Left ventricle myocardium inferior (tissue), 1 donor: Measurements from ENCODE around the gene ZNF606. TPM values are rescaled to one million over a fixed set of nuclear protein-coding genes. Genes with fewer than 3 reads are reported as not detected.

Experiments
- DNase-seq: peaks from one replicate; pipeline ENCODE4 v3.0.0-alpha.2; 2020
- H3K27ac ChIP-seq: fragments of 200-600 bp; replicated peaks from 2 replicates; pipeline ENCODE4 v1.8.0; 2021
- H3K27me3 ChIP-seq: fragments of 200-600 bp; 2 replicates; pipeline ENCODE4 v1.8.0; 2021; ENCODE audit warnings: low read depth
- H3K36me3 ChIP-seq: fragments of 200-600 bp; 2 replicates; pipeline ENCODE4 v1.8.0; 2021
- H3K4me1 ChIP-seq: fragments of 200-600 bp; 2 replicates; pipeline ENCODE4 v1.8.0; 2021
- H3K4me3 ChIP-seq: fragments of 200-600 bp; 2 replicates; pipeline ENCODE4 v1.8.0; 2021; ENCODE audit warnings: mild to moderate bottlenecking, moderate library complexity
- H3K9me3 ChIP-seq: fragments of 200-600 bp; replicated peaks from 2 replicates; pipeline ENCODE4 v1.8.0; 2021
- intact Hi-C: fragments of 100-400 bp; cut with micrococcal nuclease; formaldehyde crosslinking; loops from one replicate; pipeline ENCODE4 v1.11.0; 2022
- total RNA-seq: library from RNA; stranded (reverse); fragmentation: NEBNext Ultra II Directional; extraction: Animal tissue kit (Norgen Biotek cat#: 25700); gene quantifications from one replicate; pipeline ENCODE4 v1.2.1, GENCODE V29; 2021
- TF ChIP-seq, protein P1 (sequence below): fragments of 200-600 bp; IDR thresholded peaks from 2 replicates; pipeline ENCODE4 v1.8.0; 2021; ENCODE audit warnings: antibody characterized with exemption, mild to moderate bottlenecking, borderline replicate concordance
- donor health status: DM: no; HTN: yes; CAD: no; lungs with severe emphysema.

ZNF606 gene
- total RNA-seq, 1 donor from 2014 or later: 13.7 TPM

DNA sequence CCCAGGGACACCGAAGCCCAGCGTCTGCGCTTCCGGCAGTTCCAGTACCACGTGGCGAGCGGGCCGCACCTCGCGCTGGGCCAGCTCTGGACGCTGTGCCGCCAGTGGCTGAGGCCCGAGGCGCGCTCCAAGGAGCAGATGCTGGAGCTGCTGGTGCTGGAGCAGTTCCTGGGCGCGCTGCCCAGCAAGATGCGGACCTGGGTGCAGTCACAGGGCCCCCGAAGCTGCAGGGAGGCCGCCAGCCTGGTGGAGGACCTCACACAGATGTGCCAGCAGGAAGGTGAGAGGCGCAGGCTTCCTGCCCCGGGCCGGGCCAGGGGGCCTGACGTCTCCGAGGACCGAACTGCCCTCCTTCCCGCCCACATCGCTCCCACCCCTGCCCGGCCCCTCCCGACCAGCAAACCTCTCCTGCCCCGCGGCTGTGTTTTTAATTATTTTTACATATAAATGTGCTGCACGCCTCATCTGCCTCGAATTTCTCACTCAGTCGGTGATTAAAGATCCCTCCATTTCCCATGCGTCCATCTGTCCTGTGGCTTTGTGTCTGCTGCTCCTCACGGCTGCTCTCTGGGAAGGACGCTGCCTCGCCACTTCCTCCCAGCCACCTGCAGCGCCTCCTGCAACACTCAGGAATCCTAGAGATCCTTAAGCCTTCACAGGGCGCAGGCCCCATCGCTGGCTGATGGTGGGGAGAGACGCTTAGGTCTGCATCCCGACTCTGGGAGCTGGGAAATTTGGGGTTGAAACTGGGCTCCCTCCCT lies 35.5 kb upstream of the ZNF606 start:
- H3K4me1 ChIP-seq: peaks cover 8% of the 10 kb centered on the region
- peaks cover 35% of the 10 kb centered on the region for H3K9me3 ChIP-seq
- H3K27ac ChIP-seq: no peak overlapping the region
- peak overlapping the region; percentile 9 for H3K4me3 ChIP-seq
- no peak for DNase-seq
- intact Hi-C loops: no loop called here
- peaks cover 8% of the 10 kb centered on the region for H3K27me3 ChIP-seq
- no peaks in the 10 kb centered on the region for H3K36me3 ChIP-seq
- TF ChIP-seq, protein P1, sequence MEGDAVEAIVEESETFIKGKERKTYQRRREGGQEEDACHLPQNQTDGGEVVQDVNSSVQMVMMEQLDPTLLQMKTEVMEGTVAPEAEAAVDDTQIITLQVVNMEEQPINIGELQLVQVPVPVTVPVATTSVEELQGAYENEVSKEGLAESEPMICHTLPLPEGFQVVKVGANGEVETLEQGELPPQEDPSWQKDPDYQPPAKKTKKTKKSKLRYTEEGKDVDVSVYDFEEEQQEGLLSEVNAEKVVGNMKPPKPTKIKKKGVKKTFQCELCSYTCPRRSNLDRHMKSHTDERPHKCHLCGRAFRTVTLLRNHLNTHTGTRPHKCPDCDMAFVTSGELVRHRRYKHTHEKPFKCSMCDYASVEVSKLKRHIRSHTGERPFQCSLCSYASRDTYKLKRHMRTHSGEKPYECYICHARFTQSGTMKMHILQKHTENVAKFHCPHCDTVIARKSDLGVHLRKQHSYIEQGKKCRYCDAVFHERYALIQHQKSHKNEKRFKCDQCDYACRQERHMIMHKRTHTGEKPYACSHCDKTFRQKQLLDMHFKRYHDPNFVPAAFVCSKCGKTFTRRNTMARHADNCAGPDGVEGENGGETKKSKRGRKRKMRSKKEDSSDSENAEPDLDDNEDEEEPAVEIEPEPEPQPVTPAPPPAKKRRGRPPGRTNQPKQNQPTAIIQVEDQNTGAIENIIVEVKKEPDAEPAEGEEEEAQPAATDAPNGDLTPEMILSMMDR: no peak

DNA sequence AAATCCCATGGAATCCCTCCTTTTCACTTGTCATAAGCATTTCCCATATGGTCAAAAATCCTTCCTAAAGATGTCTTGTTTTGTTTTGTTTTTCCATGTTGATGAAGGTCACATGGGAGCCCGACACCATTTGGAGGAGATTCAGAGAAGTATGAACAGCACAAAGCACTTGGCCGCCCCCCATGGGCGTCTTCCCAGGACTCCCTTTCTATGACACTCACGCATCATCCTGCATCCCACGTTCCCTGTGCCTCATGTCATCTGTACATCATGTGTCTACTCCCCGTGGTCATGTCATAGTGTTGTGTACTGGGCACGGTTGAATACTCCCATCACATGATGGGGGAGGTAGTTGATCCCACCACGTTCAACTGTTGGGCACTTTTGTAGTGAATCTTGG lies 33.2 kb upstream of the ZNF606 start:
- intact Hi-C loops: no loop called here
- Histone ChIP-seq H3K4me1 (peaks cover 8% of the 10 kb centered on the region), H3K27ac (no peak overlapping the region), H3K4me3 (no peak overlapping the region), H3K9me3 (peaks cover 13% of the 10 kb centered on the region), H3K36me3 (no peaks in the 10 kb centered on the region), H3K27me3 (peaks cover 8% of the 10 kb centered on the region)
- DNase-seq: no peak
- TF ChIP-seq, protein P1: no peak

DNA sequence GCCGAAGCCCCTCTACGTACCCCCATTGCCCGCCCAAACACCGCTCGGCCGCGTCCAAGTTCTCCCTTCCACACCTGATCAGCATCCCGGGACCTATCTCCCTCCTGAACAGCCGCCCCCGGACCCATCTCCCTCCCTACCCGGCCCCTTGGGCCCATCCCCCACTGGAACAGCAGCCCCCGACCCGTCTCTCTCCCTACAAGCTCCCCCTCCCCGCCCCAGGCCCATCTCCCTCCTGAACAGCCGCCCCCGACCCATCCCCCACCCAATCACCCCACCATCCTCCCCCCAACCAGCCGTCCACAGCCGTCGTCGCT lies 31.8 kb upstream of the ZNF606 start:
- intact Hi-C loops: no loop called here
- Histone ChIP-seq H3K4me3 (peak overlapping the region; percentile 70), H3K9me3 (no peaks in the 10 kb centered on the region), H3K4me1 (peaks cover 8% of the 10 kb centered on the region), H3K36me3 (no peaks in the 10 kb centered on the region), H3K27me3 (peaks cover 8% of the 10 kb centered on the region), H3K27ac (peak overlapping the region; percentile 62)
- TF ChIP-seq, protein P1: no peak
- DNase-seq: no peak

DNA sequence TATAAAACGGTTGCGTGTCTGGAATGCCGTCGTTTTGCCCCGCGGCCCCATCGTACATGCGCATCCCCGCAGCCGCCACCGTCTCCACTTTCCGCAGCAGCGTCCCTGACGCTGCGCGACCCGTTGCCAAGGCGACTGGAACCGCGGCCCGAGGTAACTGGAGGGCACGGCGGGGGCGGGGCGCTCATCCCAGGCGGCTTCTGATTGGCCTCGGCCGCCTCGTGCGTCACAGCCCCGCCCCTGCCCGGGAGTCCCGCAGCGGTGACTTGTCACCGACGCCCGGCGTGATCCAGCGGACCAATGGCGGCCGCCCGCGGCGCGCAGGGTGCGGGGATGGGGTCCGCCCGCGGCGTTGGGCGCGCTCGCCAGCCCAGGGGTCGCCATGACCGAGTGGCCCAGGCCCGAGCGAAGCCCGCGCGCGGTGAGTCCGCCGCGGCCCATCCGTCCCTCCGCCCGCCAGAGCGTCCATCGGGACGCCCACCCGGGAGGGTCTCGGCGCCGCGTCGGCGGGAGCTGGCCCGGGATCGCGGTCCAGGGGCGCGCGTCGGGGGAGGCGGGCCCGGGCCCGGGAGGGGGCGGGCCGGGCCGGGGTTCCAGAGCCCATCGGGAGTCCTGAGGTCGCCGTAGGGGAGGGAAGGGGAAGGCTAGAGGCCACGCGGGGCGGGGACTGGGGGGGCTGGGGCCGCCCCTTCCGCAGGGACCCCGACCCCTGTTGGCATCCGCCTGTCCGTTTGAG lies 31.3 kb upstream of the ZNF606 start, which contains the start of gene ZSCAN1:
TSS of gene ZSCAN1 (plus strand) at position 285 of the 736 bp plus-strand sequence. CDS start 3,812 bp downstream, outside the sequence.
- Histone ChIP-seq H3K27ac (peak within 1 kb of the TSS; percentile 62), H3K4me3 (peak within 1 kb of the TSS; percentile 70), H3K9me3 (no peaks in the 10 kb centered on the region)

DNA sequence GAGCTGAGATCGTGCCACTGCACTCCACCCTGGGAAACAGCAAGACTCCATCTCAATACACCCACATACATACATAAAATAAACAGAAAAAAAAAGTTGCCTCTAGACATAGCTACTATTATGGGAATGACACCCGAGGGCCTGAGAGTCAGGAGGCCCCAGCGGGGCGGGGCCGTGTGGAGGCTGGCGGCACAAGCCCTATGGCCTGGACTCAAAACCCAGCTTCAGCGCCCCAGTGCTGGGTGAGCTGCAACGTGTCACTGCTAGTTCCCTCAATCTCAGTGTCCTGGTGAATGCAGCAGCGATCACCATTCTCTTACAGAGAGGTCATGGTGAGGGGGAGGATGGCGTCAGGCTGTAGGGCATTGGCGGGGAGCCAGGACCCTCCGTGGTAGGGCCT lies 22.0 kb upstream of the ZNF606 start:
- Histone ChIP-seq H3K27me3 (peaks cover 5% of the 10 kb centered on the region), H3K27ac (no peak overlapping the region), H3K9me3 (peaks cover 10% of the 10 kb centered on the region), H3K36me3 (no peaks in the 10 kb centered on the region), H3K4me1 (peaks cover 6% of the 10 kb centered on the region), H3K4me3 (no peak overlapping the region)
- DNase-seq: no peak
- TF ChIP-seq, protein P1: no peak
- intact Hi-C loops: no loop called here

More for the DNA sequence above, 31.3 kb upstream of the ZNF606 start, which contains the start of gene ZSCAN1:
- peak; percentile 90 for DNase-seq
- Histone ChIP-seq H3K36me3 (no peaks in the 10 kb centered on the region), H3K27me3 (peaks cover 8% of the 10 kb centered on the region), H3K4me1 (peaks cover 8% of the 10 kb centered on the region)
- TF ChIP-seq, protein P1: no peak
- intact Hi-C loops: no loop called here
